Neural cell (in vitro differentiated cells): Measurements from ENCODE around the gene HDHD2.

ENCODE experiments used
- CTCF ChIP-seq: fragments of 450-650 bp; IDR thresholded peaks from 2 replicates; pipeline ENCODE4 v1.5.1; 2014; ENCODE audit warnings: antibody characterized with exemption, mild to moderate bottlenecking, moderate library complexity; ENCODE audit not compliant: poor library complexity, severe bottlenecking
- EP300 ChIP-seq: fragments of 450-650 bp; conservative IDR thresholded peaks from 2 replicates; pipeline ENCODE4 v1.6.1; 2014; ENCODE audit warnings: antibody characterized with exemption, mild to moderate bottlenecking, moderate library complexity; ENCODE audit not compliant: poor library complexity, severe bottlenecking
- EZH2 ChIP-seq: fragments of 200-600, 300-800 bp; shearing (Covaris generic), sonication (generic); IDR thresholded peaks from 2 replicates; pipeline ENCODE4 v1.6.1; 2014; ENCODE audit warnings: antibody characterized with exemption, low read length, borderline replicate concordance, mild to moderate bottlenecking; ENCODE audit not compliant: insufficient read depth, poor library complexity, severe bottlenecking
- MXI1 ChIP-seq: fragments of 450-650 bp; conservative IDR thresholded peaks from 2 replicates; pipeline ENCODE4 v1.6.1; 2014; ENCODE audit warnings: antibody characterized with exemption, mild to moderate bottlenecking; ENCODE audit not compliant: poor library complexity, severe bottlenecking
- POLR2AphosphoS5 ChIP-seq: IDR thresholded peaks from 2 replicates; pipeline ENCODE4 v1.6.1; 2012
- RAD21 ChIP-seq: fragments of 450-650 bp; conservative IDR thresholded peaks from 2 replicates; pipeline ENCODE4 v1.6.1; 2014; ENCODE audit warnings: antibody characterized with exemption, mild to moderate bottlenecking, moderate library complexity
- REST ChIP-seq: IDR thresholded peaks from 2 replicates; pipeline ENCODE4 v1.6.1; 2012; ENCODE audit warnings: borderline replicate concordance
- SMC3 ChIP-seq: fragments of 450-650 bp; conservative IDR thresholded peaks from 2 replicates; pipeline ENCODE4 v1.6.1; 2014; ENCODE audit warnings: antibody characterized with exemption, mild to moderate bottlenecking, moderate library complexity; ENCODE audit not compliant: poor library complexity
- TAF1 ChIP-seq: IDR thresholded peaks from 2 replicates; pipeline ENCODE4 v1.6.1; 2012; ENCODE audit warnings: low read depth

DNA sequence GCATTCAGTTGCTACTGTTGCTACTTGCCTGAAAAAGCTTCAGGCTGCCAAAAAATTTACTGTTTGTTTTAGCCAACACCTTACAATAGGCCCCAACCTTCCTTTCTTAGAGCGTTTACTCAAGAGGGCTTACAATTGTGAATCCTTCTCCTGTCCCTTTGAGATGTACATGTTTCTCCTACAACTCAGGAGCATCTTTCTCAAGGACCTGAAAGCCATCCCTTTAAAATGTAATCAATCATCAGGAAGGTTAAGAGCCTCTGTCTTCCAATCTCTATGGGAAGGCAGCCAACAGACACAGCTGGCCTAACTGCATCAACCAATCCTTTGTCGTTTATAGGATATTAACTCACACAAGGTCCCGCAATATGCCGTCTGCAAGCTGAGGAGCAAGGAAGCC, 29.2 kb upstream of the HDHD2 start:
- no peak for TF ChIP-seq CTCF
- no peak for TF ChIP-seq POLR2AphosphoS5
- TF ChIP-seq REST: no peak
- TF ChIP-seq EP300: no peak
- TF ChIP-seq MXI1: no peak
- TF ChIP-seq EZH2: no peak
- no peak for TF ChIP-seq RAD21
- no peak for TF ChIP-seq SMC3
- TF ChIP-seq TAF1: no peak
